GM21423 (cell line): Measurements from ENCODE around the gene ARL6IP1.
"Not testable (repeated sequence)": the region's sequence is repeated elsewhere in the genome, so short reads cannot be mapped to it uniquely, and the experiment has no call there.

Experiments
- ATAC-seq: cut with Tn5 transposase; IDR thresholded peaks from one replicate; pipeline ENCODE4 v1.9.1; 2021; ENCODE audit warnings: mild to moderate bottlenecking, moderate library complexity; ENCODE audit not compliant: unreplicated experiment

Gene ARL6IP1

GRCh38 chr16:18800293-18800692, 1.1 kb downstream of the ARL6IP1 start:
- ATAC-seq: no peak

GRCh38 chr16:18799500-18799899, 1.8 kb downstream of the ARL6IP1 start:
- ATAC-seq: no peak

- ATAC-seq: no peak
Observed at GRCh38 chr16:18797746-18798145, 3.6 kb downstream of the ARL6IP1 start.

GRCh38 chr16:18796377-18796776, 5.0 kb downstream of the ARL6IP1 start:
- ATAC-seq: no peak

- ATAC-seq: no peak
Observed at GRCh38 chr16:18792836-18793433, 8.4 kb downstream of the ARL6IP1 start.

GRCh38 chr16:18789850-18790706, 11.3 kb downstream of the ARL6IP1 start, which contains the start of gene RPS15A:
RPS15A (minus strand) TSS chr16:18790334; CDS start chr16:18789113, 1,221 bp downstream.
- peak; percentile 88 for ATAC-seq

GRCh38 chr16:18789515-18789849, 11.9 kb downstream of the ARL6IP1 start:
- no peak for ATAC-seq

GRCh38 chr16:18788828-18789514, 12.4 kb downstream of the ARL6IP1 start:
- no peak for ATAC-seq

GRCh38 chr16:18784917-18785623, 16.3 kb downstream of the ARL6IP1 start:
- no peak for ATAC-seq

GRCh38 chr16:18783430-18784341, 17.7 kb downstream of the ARL6IP1 start:
- ATAC-seq: no peak

GRCh38 chr16:18782697-18783429, 18.5 kb downstream of the ARL6IP1 start:
- ATAC-seq: no peak

GRCh38 chr16:18781232-18781631, 20.1 kb downstream of the ARL6IP1 start:
- not testable (repeated sequence) for ATAC-seq

GRCh38 chr16:18780460-18781026, 20.8 kb downstream of the ARL6IP1 start:
- not testable (repeated sequence) for ATAC-seq

GRCh38 chr16:18777664-18778063, 23.7 kb downstream of the ARL6IP1 start:
- not testable (repeated sequence) for ATAC-seq

- not testable (repeated sequence) for ATAC-seq
Observed at GRCh38 chr16:18776334-18776733, 25.0 kb downstream of the ARL6IP1 start.

- not testable (repeated sequence) for ATAC-seq
Observed at GRCh38 chr16:18774651-18775050, 26.7 kb downstream of the ARL6IP1 start.

GRCh38 chr16:18772171-18772570, 29.2 kb downstream of the ARL6IP1 start:
- ATAC-seq: not testable (repeated sequence)

GRCh38 chr16:18770336-18770962, 30.9 kb downstream of the ARL6IP1 start:
- ATAC-seq: not testable (repeated sequence)
